GM19239 (cell line): ENCODE results near the gene SIGLEC11.
A peak's percentile ranks its signal among the peaks of the same experiment; 100 is the strongest.
"Not testable (repeated sequence)": the region's sequence is repeated elsewhere in the genome, so short reads cannot be mapped to it uniquely, and the experiment has no call there.

Experiments
- DNase-seq: peaks from one replicate; pipeline ENCODE4 v3.0.0; 2011; ENCODE audit warnings: low spot score; ENCODE audit not compliant: insufficient read length
- FAIRE-seq: peaks from 2 replicates; lab custom pipeline; 2011; peaks lifted over from hg19 to GRCh38; lab: Jason Lieb, UNC

The SIGLEC11 gene

DNA sequence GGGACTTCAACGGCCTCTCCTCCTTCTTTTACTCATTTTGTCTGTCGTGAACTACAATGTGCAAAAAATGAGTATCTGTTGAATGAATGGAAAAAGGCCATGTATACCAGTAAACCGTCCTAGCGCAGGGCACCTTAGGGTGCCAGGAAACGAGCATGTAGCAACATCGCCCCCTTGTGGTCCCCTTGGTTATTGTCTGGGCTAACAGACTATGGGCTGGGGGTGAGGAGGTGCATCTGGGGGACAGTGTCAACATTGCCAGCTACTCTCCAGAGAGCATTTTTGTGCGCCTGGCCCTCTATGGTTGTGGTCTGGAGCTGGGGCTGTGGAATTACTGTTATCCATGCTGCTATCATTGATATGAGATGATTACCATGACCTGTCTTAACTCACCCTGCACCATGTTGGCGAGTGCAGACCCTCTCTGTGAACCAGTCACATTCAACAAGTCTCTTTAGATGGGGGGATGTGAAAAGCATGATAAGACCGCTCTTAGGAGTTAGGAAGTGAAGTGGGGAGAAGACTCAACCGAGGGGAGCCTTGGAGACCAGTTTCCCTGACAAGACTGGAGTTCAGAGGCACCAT lies 22.8 kb upstream of the SIGLEC11 start:
- peak; percentile 70 for FAIRE-seq
- DNase-seq, result peak; percentile 64

DNA sequence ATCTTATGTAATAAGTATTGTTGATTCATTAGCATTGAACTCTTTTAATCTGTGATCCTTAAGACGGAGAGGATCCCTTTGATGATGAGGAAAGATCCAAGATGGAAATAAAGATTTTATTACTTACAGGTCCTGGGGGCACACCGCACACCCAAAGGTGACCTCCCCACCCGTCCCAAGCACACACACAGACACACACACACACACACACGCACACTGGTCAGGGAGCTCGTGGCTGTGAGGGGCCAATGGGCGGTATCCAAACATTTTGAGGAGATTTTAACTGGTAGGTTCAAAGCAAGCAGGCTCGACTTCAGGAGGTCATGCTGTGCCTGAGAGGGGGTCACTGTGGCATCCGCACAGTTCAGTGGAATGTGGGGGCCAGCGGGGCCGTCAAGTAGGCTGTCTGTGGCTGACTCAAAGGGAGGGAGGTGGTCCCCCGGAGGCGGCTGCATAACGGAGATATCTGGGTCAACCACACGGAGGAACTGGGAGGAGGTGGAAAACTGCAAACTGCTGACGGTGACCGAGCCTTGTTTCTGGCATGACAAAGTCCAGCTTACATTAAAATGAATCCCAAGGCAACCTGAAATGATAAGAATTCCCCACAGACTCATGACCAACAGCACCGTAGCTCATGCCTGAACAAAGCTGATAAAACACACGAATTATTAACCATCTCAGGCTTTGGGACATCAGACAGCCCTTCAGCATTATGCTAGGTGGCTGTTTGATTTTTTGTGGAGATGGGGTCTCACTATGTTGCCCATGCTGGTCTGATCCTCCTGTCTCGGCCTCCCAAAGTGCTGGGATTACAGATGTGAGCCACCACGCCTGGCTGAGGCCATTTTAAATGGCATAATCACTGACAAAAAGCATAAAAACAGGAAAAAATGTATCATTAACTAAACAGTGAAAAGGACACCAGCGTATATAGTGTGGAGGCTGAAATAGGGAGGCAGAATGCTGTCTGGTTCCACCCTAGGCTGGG lies 20.9 kb upstream of the SIGLEC11 start:
- FAIRE-seq, result no peak

DNA sequence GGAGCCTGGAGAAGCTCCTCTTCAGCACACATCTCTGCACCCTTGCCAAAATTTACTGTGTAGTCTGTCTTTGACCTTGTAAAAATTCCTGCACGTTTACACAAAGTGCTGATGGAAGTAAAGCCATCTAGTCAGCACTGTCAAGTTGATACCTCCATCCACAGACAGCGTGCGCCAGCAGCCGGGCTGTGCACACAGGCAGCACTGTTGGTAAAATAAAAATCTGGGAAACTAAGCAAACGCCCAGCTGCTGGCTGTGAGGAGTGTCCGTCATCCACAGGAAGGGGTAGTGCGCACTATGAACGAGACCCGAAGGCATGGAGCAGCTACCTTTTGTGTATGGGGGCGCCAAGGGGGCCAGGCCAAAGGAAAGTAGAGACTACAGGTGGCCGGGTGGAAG lies 17.4 kb upstream of the SIGLEC11 start:
- DNase-seq (no peak), FAIRE-seq (no peak)

More for the DNA sequence above, 20.9 kb upstream of the SIGLEC11 start:
- no peak for DNase-seq

DNA sequence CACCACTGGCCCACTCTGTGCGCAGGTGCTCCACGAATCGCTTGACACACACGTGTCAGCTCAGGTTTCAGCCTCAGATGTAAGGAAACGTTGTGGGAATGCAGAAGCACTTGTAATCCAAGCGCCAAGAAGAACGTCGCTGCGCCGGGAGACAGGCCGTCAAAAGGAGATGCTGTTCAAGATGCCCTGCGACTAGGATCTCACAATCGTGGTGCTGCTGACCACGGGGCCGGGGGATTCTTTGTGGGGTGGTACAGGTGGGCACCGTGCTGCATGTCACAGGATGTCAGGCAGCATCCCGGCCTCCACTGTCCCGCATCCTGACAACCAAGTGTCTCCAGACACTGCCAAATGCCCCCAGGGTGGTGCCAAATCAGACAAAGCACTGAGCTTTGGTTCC lies 16.9 kb upstream of the SIGLEC11 start:
- DNase-seq (no peak), FAIRE-seq (no peak)

DNA sequence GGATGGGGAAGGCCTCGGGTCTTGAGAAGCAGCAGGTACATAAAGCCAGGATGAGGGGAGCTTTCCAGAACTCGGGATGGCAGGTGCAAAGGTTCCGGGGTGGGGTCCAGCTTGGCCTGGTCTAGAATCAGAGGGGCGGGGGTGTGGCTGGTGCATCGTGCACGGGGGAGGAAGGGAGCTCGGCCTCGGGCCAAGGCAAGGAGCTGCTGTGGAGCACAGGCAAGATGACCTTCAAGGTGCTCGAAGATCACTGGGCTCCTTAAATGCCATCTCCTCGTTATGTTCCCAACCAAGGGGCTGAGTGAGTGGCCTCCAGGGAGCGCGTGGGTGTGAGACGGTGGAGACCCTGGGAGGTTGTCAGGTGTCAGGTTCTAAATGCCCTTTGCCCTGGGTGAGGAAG lies 16.1 kb upstream of the SIGLEC11 start:
- FAIRE-seq, result no peak
- no peak for DNase-seq

DNA sequence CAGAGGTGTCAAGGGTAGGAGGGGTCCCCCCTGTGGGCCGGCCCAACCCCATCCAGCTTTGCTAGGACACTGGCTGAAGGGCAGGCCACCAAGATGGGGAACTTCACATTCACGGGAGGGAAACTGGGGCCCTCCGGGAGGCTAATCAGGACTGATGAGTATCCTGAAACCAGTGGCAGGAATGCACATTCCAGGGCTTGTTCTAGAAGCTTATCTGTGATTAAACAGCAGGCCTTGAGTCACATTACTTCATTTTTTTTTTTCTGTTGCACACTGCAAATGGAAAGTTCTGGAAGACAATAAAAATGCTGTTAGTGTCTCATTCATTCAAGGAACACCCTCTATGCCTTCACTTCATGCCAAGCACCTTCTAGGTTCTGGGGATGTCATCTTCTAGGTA lies 15.5 kb upstream of the SIGLEC11 start:
- no peak for DNase-seq
- no peak for FAIRE-seq

DNA sequence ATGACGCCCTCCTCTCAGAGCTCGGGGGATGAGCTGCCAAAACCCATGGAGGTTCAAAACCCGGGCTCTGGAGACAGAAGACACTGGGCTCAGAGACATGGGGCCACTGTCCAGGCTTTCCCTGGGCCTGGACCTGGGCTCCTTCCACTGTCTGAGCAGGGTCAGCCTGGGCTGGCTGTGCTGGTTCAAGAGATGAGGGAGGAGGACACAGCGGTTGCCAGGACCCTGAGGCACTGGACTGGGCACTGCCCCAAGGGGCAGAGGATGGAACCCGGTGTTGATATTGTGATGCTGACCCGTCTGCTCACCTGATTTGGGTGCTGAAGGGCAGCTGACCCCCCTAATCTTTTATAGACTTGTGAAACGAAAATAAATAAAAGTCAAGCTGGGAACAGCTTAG lies 14.1 kb upstream of the SIGLEC11 start:
- FAIRE-seq (no peak), DNase-seq (no peak)

DNA sequence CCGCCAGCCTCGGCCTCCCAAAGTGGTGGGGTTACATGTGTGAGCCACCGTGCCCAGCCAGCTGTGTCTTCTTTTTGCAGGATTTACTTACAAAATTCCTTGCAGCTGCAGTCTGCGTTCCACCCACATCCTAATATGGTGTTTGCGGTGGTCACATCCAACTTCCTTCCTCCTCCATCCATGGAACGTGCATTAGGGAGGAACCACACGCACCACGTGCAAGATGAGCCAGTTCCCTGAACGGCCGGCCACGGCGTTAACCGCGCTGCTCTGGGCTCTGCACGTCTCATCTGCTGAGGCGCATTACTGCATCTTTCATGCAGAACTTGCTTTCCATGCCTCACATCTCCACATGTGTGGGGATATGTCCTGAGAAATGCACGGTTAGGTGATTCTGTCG lies 13.0 kb upstream of the SIGLEC11 start:
- DNase-seq (no peak), FAIRE-seq (no peak)

DNA sequence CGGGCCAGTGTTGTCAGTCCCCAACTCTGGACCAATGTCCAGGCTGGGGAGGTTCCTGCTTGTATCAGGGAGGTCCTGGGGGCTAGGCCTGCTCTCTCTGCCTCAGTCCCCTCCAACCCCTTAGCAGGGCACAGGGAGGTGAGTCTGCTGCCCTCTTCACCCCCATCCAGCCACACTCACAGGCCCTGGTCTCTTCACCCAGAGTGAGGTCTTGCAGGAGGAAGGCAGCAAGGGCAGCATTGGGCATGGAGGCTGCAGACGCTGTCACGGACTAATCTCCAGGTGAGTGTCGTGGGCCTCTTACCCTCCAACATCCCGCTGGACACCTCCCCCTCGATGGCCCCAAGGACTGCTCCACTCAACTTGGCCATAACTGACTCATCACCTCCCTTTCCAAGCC lies 11.9 kb upstream of the SIGLEC11 start:
- DNase-seq, result no peak
- FAIRE-seq, result no peak

DNA sequence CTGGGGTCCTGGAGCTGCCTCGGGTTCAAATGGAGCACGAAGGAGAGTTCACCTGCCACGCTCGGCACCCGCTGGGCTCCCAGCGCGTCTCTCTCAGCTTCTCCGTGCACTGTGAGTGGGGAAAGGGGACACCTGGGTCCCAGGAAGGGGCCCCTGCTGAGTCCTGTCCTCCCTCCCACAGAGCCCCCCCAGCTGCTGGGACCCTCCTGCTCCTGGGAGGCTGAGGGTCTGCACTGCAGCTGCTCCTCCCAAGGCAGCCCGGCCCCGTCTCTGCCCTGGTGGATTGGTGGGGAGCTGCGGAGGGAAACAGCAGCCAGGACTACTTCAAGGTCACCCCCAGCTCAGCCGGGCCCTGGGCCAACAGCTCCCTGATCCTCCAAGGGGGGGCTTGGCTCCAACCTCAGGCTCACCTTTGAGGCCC lies 11.0 kb upstream of the SIGLEC11 start:
- no peak for FAIRE-seq
- DNase-seq, result no peak

DNA sequence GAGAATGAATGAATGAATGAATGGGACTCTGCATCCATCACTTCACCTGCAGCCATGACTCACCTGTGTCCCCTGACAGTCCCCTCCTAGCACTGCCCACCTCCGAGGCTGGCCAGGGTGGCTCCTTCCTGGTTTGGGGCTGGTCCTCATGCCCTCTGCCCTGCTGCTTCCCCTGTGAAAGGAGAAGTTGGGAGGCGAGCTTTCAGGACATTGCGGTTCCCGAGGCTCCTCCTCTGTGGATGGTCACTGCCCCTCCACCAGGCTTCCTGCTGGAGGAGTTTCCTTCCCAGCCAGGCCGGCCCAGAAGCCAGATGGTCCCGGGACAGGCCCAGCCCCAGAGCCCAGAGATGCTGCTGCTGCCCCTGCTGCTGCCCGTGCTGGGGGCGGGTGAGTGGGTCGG lies 8.4 kb upstream of the SIGLEC11 start:
- DNase-seq, FAIRE-seq: not testable (repeated sequence)

DNA sequence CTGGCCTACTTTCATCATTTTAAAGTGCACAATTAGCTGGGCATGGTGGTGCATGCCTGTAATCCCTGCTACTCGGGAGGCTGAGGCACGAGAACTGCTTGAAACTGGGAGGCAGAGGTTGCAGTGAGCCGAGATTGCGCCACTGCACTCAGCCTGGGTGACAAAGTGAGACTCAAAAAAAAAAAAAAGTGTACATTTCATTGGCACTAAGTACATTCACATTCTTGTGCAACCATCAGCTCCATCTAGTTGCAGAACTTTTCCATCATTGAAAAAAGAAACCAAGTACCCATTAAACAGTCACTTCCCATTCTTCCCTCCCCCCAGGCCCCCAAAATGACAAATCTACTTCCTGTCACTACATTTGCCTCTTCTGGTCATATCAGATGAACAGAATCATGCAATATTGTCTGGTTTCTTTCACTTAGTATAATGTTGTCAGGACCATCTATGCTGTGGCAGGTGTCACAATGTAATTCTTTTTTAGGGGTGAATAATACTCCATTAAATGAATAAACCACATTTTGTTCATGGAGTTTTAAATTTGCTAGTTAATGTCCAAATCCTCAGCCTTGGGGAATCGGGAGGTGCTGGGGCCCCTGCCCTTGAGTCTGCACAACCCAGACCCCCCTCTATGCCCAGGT lies 7.4 kb upstream of the SIGLEC11 start:
- no peak for DNase-seq
- no peak for FAIRE-seq

DNA sequence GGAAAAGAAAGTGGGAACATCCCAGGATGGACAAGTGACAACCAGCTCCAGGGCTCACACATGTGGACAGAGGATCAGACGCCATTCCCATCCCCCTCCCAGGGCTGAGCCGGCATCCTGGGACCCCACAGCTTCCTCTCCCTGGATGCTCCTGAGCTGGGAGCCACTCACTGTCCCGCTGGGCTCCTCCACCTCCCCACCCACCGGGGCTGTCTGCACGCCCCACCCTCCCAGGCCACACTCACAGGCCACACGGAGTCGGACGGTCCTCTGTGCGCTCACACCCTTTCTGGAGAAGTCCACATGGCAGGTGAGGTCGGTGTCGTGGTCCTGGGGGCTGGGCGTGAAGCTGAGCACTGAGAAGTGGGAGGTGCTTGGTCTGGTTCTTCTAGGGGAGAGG lies 1.1 kb downstream of the SIGLEC11 start:
- DNase-seq, FAIRE-seq: not testable (repeated sequence)

DNA sequence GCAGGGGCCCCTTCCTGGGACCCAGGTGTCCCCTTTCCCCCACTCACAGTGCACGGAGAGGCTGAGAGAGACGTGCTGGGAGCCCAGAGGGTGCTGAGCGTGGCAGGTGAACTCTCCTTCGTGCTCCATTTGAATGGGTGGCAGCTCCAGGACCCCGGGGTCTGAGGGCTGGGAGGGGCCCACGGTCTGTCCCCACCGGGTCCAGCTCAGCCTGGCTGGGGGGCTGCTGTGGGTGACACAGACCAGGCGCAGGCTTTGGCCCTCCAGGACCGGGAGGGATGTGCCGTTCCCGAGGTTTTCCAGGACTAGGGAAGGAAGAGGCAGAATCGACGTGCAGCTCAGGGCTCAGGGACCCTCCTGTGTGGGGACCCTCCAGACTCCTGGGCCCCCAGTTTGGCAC lies 2.4 kb downstream of the SIGLEC11 start:
- not testable (repeated sequence) for DNase-seq, FAIRE-seq

DNA sequence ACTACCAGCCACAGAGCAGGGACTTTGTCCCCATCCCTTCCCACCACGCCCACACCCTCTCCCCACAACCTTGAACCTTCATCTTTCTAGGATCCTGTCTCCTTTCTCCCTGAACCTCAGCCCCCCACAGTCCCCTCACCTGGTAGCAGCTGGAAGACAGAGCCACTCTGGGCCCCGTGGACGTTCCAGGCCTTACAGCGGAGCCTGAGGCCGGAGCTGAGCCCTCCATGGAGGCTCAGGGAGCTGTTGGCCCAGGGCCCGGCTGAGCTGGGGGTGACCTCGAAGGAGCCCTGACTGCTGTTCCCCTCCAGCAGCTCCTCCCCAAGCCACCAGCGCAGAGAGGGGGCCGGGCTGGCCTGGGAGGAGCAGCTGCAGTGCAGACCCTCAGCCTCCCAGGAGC lies 2.8 kb downstream of the SIGLEC11 start:
- not testable (repeated sequence) for FAIRE-seq, DNase-seq

DNA sequence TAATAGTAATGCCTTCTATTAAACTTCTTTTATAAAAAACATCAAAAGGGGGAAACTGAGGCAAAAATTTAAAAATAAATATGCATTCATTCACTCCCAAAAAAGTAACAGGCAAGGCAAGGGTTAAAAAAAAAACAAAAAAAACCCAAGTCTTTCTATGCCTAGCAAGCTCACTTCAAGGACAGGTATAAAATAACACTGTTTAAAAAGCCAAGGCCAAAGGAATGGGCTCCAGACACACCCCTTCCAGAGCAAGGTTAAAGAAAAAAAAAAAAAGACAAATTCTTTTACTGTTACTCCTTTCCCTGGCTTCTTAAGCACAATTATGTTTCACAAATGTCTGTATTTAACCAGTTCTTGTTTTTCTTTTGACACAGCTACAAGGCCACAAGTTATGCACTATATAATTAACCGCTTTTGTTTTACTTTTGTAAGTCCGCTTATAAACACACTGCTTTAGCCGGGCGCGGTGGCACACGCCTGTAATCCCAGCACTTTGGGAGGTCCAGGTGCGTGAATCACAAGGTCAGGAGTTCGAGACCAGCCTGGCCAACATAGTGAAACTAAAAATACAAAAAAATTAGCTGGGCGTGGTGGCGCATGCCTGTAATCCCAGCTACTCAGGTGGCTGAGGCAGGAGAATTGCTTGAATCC lies 3.6 kb downstream of the SIGLEC11 start:
- no peak for FAIRE-seq

DNA sequence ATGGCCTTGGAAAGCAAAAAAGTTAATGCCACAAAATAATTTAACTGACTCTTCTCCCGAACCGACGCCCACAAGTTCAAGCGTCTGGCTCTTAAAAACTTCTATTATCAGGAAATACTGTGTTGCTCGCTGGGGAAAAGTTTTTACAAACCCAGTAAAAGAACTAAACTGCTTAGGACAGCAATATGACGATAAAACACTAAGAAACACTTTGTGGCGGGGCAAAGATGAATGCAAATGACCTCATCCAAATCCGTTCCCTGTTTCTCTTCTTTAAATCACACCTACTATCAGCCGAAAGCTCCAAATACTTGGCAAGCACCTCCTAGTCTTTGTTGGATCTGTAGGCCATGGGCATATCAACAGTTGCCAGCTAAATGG lies 4.9 kb downstream of the SIGLEC11 start:
- no peak for FAIRE-seq
- no peak for DNase-seq

More for the DNA sequence above, 3.6 kb downstream of the SIGLEC11 start:
- DNase-seq, result no peak

DNA sequence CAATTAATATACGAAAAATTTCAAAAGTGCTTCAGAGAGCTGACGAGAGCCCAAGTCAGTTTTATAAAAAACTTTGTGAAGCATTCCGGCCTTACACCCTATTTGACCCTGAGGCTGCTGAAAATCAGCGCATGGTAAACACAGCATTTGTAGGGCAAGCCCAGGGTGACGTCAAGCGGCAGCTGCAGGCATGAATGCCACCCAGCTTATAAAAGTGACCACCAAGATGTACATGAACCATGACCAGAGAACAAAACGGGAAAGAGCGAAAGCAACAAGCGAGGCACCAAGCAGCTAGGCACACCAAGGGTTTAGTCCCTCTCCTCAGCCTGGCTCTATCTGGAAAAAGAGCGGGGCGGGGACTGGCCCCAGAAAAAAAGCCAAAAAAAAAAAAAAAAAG lies 6.0 kb downstream of the SIGLEC11 start:
- FAIRE-seq (no peak), DNase-seq (no peak)

DNA sequence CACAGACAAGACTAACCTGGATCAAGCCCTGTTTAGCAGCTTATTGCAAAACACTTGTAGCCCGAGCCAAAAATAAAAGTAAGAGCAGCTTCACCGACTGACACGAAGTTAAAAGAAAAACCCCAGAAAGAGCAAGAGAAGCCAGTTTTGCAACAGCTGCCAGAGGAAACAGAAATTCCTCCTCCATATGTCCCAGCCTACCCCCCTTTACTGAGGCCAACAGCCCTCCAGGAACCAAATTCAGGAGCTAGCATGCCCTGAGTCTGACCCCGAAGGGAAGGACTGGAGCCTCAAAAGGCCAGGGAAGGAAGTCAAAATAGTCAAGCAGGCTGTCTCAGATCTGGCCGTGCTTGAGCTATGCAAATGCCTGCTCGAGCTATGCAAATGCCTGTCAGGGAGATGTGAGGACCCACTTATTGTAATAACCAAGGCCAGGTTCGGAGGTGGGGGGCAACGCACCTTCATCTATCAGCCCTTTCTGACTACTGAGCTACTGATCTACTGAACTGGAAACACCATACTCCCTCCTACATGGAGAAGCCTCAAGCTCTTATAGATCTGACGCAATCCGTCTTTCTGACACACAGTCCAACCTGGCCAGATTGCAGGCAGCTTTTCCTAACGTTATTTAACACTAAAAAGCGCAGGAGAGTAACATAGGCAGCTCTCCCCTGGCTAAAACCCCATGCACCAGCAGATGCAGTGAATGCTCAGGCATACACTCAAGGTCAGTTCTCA lies 6.7 kb downstream of the SIGLEC11 start:
- FAIRE-seq (no peak), DNase-seq (no peak)

DNA sequence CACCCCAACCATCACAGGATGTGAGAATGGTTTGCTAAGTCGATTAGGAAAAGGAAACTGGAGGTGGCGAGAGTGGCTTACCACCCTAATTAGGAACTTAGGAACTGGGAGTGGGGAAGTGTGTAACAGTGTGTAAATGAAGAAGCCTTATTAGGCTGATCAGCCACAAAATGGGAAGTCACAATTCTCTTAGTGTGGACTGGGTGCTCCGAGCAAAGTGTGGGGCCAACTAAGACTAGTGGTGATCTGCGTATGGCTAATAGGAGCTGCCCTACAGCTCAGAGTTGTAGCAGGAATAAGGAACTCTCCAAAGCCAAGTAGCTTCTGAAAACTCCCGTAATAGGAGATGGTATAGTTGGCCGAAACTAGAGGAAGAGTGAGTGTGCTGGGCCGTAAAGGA lies 7.6 kb downstream of the SIGLEC11 start:
- DNase-seq, result no peak
- FAIRE-seq, result no peak
